H9 (cell line): Measurements from ENCODE around the gene TCF7L2. TPM values are rescaled to one million over a fixed set of nuclear protein-coding genes. Genes with fewer than 3 reads are reported as not detected.

Experiments
- DNase-seq: peaks from one replicate; pipeline ENCODE4 v3.0.0-alpha.2; 2017
- H2AFZ ChIP-seq: one replicate; pipeline ENCODE4 v1.6.1; 2013; ENCODE audit warnings: mild to moderate bottlenecking, low read length, control low read depth, moderate library complexity
- H2AK5ac ChIP-seq: 2 replicates; pipeline ENCODE4 v1.6.1; 2013; ENCODE audit warnings: low read length, control low read depth, mixed read lengths; ENCODE audit not compliant: insufficient read length
- H2BK120ac ChIP-seq: one replicate; pipeline ENCODE4 v1.6.1; 2013; ENCODE audit warnings: low read depth, mild to moderate bottlenecking, low read length, control low read depth, inconsistent platforms; ENCODE audit not compliant: poor library complexity, severe bottlenecking
- H2BK12ac ChIP-seq: 2 replicates; pipeline ENCODE4 v1.6.1; 2013; ENCODE audit warnings: low read length, control low read depth, mixed read lengths, low read depth; ENCODE audit not compliant: insufficient read length
- H2BK15ac ChIP-seq: 2 replicates; pipeline ENCODE4 v1.6.1; 2013; ENCODE audit warnings: low read depth, low read length, control low read depth
- H2BK20ac ChIP-seq: one replicate; pipeline ENCODE4 v1.6.1; 2013; ENCODE audit warnings: low read depth, mild to moderate bottlenecking, low read length, control low read depth, inconsistent platforms; ENCODE audit not compliant: poor library complexity, severe bottlenecking
- H2BK5ac ChIP-seq: 2 replicates; pipeline ENCODE4 v1.6.1; 2013; ENCODE audit warnings: low read length, control low read depth, mixed read lengths; ENCODE audit not compliant: insufficient read length
- H3K14ac ChIP-seq: 2 replicates; pipeline ENCODE4 v1.6.1; 2013; ENCODE audit warnings: low read length, control low read depth; ENCODE audit not compliant: insufficient read depth
- H3K18ac ChIP-seq: 2 replicates; pipeline ENCODE4 v1.6.1; 2013; ENCODE audit warnings: low read depth, mild to moderate bottlenecking, mixed read lengths, low read length, control low read depth; ENCODE audit not compliant: insufficient read length
- H3K23ac ChIP-seq: 2 replicates; pipeline ENCODE4 v1.6.1; 2013; ENCODE audit warnings: low read length, control low read depth, mixed read lengths, low read depth; ENCODE audit not compliant: insufficient read length
- H3K23me2 ChIP-seq: 2 replicates; pipeline ENCODE4 v1.6.1; 2013; ENCODE audit warnings: low read depth, mild to moderate bottlenecking, mixed read lengths, low read length, control low read depth; ENCODE audit not compliant: insufficient read length, poor library complexity, severe bottlenecking
- H3K27ac ChIP-seq: 2 replicates; pipeline ENCODE4 v1.5.1; 2013; ENCODE audit warnings: low read length, control low read depth, mixed read lengths, low read depth; ENCODE audit not compliant: insufficient read length
- H3K27me3 ChIP-seq: 2 replicates; pipeline ENCODE4 v1.6.1; 2013; ENCODE audit warnings: low read length, control low read depth, inconsistent platforms; ENCODE audit not compliant: insufficient read depth
- H3K4ac ChIP-seq: 2 replicates; pipeline ENCODE4 v1.6.1; 2013; ENCODE audit warnings: low read depth, mild to moderate bottlenecking, control low read depth, inconsistent platforms, low read length, moderate library complexity
- H3K4me1 ChIP-seq: 2 replicates; pipeline ENCODE4 v1.6.1; 2013; ENCODE audit warnings: low read length, control low read depth, inconsistent platforms; ENCODE audit not compliant: insufficient read depth
- H3K4me2 ChIP-seq: 2 replicates; pipeline ENCODE4 v1.6.1; 2013; ENCODE audit warnings: low read length, control low read depth, mixed read lengths; ENCODE audit not compliant: insufficient read length, insufficient read depth
- H3K56ac ChIP-seq: 2 replicates; pipeline ENCODE4 v1.6.1; 2013; ENCODE audit warnings: low read depth, mild to moderate bottlenecking, mixed read lengths, low read length, control low read depth; ENCODE audit not compliant: insufficient read length
- H3K79me1 ChIP-seq: 2 replicates; pipeline ENCODE4 v1.6.1; 2013; ENCODE audit warnings: low read depth, mild to moderate bottlenecking, moderate library complexity, low read length, control low read depth, inconsistent platforms; ENCODE audit not compliant: insufficient read depth, poor library complexity, severe bottlenecking
- H3K79me2 ChIP-seq: 2 replicates; pipeline ENCODE4 v1.6.1; 2013; ENCODE audit warnings: low read length, control low read depth, inconsistent platforms; ENCODE audit not compliant: insufficient read depth
- H3K9ac ChIP-seq: 2 replicates; pipeline ENCODE4 v1.6.1; 2013; ENCODE audit warnings: low read length, control low read depth, mixed read lengths; ENCODE audit not compliant: insufficient read length; ENCODE audit errors: extremely low read depth
- H3K9me3 ChIP-seq: one replicate; pipeline ENCODE4 v1.6.1; 2013; ENCODE audit warnings: low read depth, low read length, inconsistent platforms; ENCODE audit not compliant: control insufficient read depth
- H3T11ph ChIP-seq: one replicate; pipeline ENCODE4 v1.6.1; 2013; ENCODE audit warnings: mild to moderate bottlenecking, low read length, control low read depth, inconsistent platforms
- H4K20me1 ChIP-seq: one replicate; pipeline ENCODE4 v1.6.1; 2013; ENCODE audit not compliant: control insufficient read depth, insufficient read length, insufficient read depth
- H4K5ac ChIP-seq: 2 replicates; pipeline ENCODE4 v1.6.1; 2013; ENCODE audit warnings: low read depth, mild to moderate bottlenecking, mixed read lengths, low read length, control low read depth; ENCODE audit not compliant: insufficient read length
- H4K8ac ChIP-seq: replicated peaks from 2 replicates; pipeline ENCODE4 v1.6.1; 2013; ENCODE audit warnings: low read length, control low read depth, mixed read lengths, low read depth; ENCODE audit not compliant: insufficient read length
- H4K91ac ChIP-seq: 2 replicates; pipeline ENCODE4 v1.6.1; 2013; ENCODE audit warnings: low read depth, mild to moderate bottlenecking, moderate library complexity, mixed read lengths, low read length, control low read depth; ENCODE audit not compliant: insufficient read length
- H3K27ac Mint-ChIP-seq, 3 experiments: 2 replicates in 2 of 3; 3 replicates in 1 of 3; pipeline ENCODE4 v1.8.0; 2020 to 2021; ENCODE audit warnings: mixed read lengths in 3 of 3, mild to moderate bottlenecking in 1 of 3, moderate library complexity in 1 of 3
- H3K27me3 Mint-ChIP-seq: 2 replicates; pipeline ENCODE4 v1.8.0; 2021; ENCODE audit warnings: low read depth, mild to moderate bottlenecking, moderate library complexity, mixed read lengths
- H3K36me3 Mint-ChIP-seq, 3 experiments: 2 replicates in 2 of 3; 3 replicates in 1 of 3; pipeline ENCODE4 v1.8.0; 2020 to 2021; ENCODE audit warnings: low read depth in 3 of 3, mixed read lengths in 3 of 3; ENCODE audit not compliant: insufficient read depth in 1 of 3
- H3K4me1 Mint-ChIP-seq, 2 experiments: 2 replicates each; pipeline ENCODE4 v1.8.0; 2020; ENCODE audit warnings: mixed read lengths in 2 of 2
- H3K4me3 Mint-ChIP-seq, 2 experiments: 2 replicates in 1 of 2; 3 replicates in 1 of 2; pipeline ENCODE4 v1.8.0; 2020 to 2021; ENCODE audit warnings: mild to moderate bottlenecking in 2 of 2, mixed read lengths in 2 of 2, moderate library complexity in 1 of 2
- H3K9me3 Mint-ChIP-seq, 2 experiments: 2 replicates in 1 of 2; 3 replicates in 1 of 2; pipeline ENCODE4 v1.8.0; 2020; ENCODE audit warnings: mild to moderate bottlenecking in 2 of 2, mixed read lengths in 2 of 2, moderate library complexity in 1 of 2
- WGBS: extraction: QIAGEN DNeasy Blood & Tissue Kit; methylation state at CpG from one replicate; pipeline ENCODE4 v1.1.7; 2013; ENCODE audit warnings: missing lambda C conversion rate, low lambda C conversion rate, mixed read lengths; ENCODE audit not compliant: insufficient read length; ENCODE audit errors: extremely low coverage; 5-methylcytosine and 5-hydroxymethylcytosine counted together
- total RNA-seq: library from RNA; stranded (reverse); gene quantifications from 2 replicates; pipeline ENCODE4 v1.2.1, GENCODE V29; 2021
- TF ChIP-seq, protein P1 (sequence below): fragments of 200-600 bp; sonication (generic); conservative IDR thresholded peaks from 3 replicates; pipeline ENCODE4 v1.8.0; 2021; ENCODE audit warnings: antibody characterized with exemption, mild to moderate bottlenecking

Gene TCF7L2
- total RNA-seq, 1 experiment from 2014 or later = 71.1 TPM

DNA sequence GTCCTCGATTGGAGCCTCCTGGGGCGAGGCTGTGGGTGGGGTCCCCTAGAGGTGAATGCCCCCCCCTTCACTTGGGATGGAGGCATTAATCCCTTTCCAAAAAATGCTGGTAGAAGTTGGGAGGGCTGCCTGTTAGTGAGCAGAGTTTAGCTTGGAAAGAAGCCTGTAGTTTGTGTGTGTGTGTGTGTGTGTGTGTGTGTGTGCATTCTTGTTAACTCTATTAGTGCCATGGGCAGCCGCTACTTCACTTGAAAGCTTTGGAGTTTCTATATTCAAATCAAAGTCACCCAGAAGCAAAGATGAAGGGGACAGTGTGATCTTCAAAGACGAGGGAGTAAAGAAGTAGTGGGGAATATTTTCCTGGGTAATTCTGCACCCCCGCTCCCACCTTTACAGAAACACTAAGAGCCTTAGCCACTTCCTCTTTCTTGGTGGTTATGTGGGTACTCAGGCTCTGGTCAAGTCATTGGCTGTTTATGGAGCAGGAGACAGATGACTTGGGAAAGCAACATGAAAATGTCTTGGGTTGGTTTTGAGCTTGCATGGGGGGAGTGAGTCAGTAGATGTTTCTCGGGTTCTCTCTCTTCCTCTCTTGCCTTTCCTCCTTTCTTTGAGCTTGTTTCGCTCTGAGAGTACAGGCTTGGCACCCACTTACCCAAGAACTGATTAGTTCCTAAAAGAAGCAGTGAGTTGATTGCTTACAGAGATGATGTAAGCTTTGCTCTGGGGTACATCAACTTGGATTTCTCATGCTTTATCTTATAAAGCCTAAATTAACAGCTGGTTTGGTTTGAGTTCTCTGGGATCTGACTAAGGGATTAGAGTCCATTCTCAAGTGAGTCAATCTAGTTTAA, 35.9 kb downstream of the TCF7L2 start:
- TF ChIP-seq, protein P1, sequence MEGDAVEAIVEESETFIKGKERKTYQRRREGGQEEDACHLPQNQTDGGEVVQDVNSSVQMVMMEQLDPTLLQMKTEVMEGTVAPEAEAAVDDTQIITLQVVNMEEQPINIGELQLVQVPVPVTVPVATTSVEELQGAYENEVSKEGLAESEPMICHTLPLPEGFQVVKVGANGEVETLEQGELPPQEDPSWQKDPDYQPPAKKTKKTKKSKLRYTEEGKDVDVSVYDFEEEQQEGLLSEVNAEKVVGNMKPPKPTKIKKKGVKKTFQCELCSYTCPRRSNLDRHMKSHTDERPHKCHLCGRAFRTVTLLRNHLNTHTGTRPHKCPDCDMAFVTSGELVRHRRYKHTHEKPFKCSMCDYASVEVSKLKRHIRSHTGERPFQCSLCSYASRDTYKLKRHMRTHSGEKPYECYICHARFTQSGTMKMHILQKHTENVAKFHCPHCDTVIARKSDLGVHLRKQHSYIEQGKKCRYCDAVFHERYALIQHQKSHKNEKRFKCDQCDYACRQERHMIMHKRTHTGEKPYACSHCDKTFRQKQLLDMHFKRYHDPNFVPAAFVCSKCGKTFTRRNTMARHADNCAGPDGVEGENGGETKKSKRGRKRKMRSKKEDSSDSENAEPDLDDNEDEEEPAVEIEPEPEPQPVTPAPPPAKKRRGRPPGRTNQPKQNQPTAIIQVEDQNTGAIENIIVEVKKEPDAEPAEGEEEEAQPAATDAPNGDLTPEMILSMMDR = no peak
- Histone ChIP-seq H3K4me1 (peaks cover 14% of the 10 kb centered on the region), H3K9ac (no peak overlapping the region), H4K5ac (no peak overlapping the region), H3K4ac (no peak overlapping the region), H3K79me2 (peaks cover 31% of the 10 kb centered on the region; the same call in 1 of the 2 replicates), H3K27ac (no peak overlapping the region), H3K56ac (no peak overlapping the region), H2AK5ac (no peak overlapping the region), H3K18ac (no peak overlapping the region), H4K20me1 (no peaks in the 10 kb centered on the region), H2AFZ (no peak overlapping the region), H3K23ac (no peak overlapping the region), H3T11ph (no peak overlapping the region), H3K79me1 (peaks cover 13% of the 10 kb centered on the region), H4K8ac (no peak overlapping the region), H2BK20ac (no peak overlapping the region), H3K9me3 (no peaks in the 10 kb centered on the region), H4K91ac (no peak overlapping the region), H2BK120ac (no peak overlapping the region), H3K4me2 (no peak overlapping the region), H3K23me2 (no peaks in the 10 kb centered on the region), H3K27me3 (no peaks in the 10 kb centered on the region), H2BK12ac (no peak overlapping the region), H2BK15ac (no peak overlapping the region), H3K14ac (no peak overlapping the region), H2BK5ac (no peak overlapping the region)
- H3K4me3 Mint-ChIP-seq = no peak overlapping the region
- no peaks in the 10 kb centered on the region for H3K27me3 Mint-ChIP-seq
- peaks cover 83 to 93% of the 10 kb centered on the region in 2 experiments for H3K4me1 Mint-ChIP-seq
- H3K27ac Mint-ChIP-seq = peak overlapping the region; percentile 47 to 93 (median 79); a peak in 4 of 7 replicates
- WGBS = no CpG with 5 or more reads among the region's 7 CpGs
- no peak for DNase-seq
- no peaks in the 10 kb centered on the region for H3K9me3 Mint-ChIP-seq
- H3K36me3 Mint-ChIP-seq = peaks cover 0 to 36% (median 21%) of the 10 kb centered on the region in 3 experiments; a peak in 4 of 7 replicates
